GM18861 (cell line): ENCODE measurements around the gene DDX23.

Experiments
- ATAC-seq: cut with Tn5 transposase; IDR thresholded peaks from one replicate; pipeline ENCODE4 v1.9.1; 2021; ENCODE audit not compliant: unreplicated experiment

Gene DDX23

GRCh38 chr12:48824905-48825304 lies 27.1 kb downstream of the DDX23 start:
- ATAC-seq: no peak

DNA sequence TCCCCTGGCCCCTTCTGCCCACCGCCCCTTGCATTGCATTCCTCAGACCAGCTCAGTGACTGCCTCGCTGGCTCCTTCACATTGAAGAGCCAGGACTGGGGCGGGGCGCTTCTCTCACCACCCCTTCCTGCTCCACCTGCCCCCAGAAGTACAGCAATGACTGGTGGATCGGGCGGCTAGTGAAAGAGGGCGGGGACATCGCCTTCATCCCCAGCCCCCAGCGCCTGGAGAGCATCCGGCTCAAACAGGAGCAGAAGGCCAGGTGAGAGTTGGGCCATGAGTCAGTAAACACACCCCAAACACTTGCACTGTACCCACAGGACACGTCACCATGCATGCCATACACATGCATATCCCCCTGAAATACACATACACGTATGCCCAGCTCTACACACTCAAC lies 27.9 kb downstream of the DDX23 start:
- no peak for ATAC-seq

DNA sequence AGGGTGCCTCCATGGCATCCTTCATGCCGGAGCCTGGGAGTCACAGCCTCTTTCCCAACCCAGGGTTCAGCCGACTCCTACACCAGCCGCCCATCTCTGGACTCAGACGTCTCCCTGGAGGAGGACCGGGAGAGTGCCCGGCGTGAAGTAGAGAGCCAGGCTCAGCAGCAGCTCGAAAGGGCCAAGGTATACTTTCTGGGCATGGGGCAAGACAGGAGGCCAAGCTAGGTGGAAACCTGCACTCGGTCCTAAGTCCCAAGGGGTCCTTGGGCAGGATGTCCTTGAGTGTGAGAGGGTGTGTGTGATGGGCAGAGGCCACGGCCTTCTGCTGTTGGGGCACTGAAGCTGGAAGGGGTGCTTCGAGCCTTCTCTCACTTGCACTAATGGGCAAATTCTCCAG lies 28.7 kb downstream of the DDX23 start:
- no peak for ATAC-seq

- ATAC-seq: no peak
These were observed 29.3 kb downstream of the DDX23 start for GRCh38 chr12:48822711-48823110.

DNA sequence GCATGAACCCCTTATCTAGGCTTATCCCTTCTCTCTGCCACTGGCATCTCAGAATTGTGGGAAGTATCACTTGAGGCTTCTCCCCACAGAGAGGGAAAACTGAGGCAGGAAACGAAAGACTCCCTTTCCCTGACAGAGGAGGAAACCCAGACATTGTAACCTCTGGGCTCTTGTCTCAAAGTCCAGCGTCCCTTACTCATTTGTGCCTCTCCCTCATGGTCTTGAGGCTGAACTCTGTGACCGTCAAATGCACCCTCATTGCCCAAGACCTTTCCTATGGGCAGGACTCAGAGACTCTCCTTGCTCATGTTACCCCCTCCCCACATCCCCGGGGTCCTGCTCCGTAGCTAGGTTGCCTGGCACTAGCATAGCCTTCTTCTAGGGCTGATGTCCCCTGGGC lies 29.8 kb downstream of the DDX23 start:
- no peak for ATAC-seq

DNA sequence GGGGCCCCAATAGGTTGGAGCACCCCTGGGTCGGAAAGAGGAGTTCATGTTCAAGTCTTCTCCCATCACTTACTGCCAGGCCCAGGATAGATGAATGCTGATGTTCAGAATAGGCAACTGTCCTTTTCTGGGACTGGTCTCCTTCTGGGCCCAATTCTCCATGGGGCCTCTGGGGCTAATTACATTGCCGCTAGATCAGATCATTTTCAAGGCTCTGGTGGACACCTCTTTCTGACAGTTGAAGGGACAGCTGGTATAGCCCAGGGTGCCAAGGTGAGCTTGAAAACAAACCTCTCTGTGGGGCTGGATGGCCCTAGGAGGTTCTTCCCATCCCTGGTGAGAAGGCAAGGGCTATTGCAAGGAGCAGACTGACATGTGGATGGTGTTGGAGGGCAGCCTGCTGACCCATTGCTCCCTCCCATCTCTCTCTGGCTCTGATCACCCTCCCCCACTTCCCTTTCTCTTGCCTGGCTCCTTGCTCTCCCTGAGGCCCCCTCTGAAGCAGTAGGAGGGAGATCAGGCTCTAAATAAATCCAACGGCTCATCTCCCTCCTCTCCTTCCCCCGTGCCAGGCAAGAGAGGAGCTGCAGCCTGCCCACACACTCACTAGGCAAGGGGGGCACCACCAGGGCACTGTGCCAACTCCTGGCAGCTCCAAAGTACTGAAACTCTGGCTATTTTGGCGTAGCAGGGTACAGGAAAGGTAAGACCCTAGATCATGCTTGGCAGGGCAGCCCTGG lies 31.8 kb downstream of the DDX23 start:
- no peak for ATAC-seq

- ATAC-seq: no peak
These were observed 33.0 kb downstream of the DDX23 start for GRCh38 chr12:48818831-48819590.

GRCh38 chr12:48817873-48818830 lies 33.8 kb downstream of the DDX23 start, which contains the start of gene CACNB3:
Gene CACNB3, plus strand, starts transcription at chr12:48818496. Its CDS starts 434 bp downstream, at chr12:48818930.
- no peak for ATAC-seq

- ATAC-seq: no peak
These were observed 35.7 kb downstream of the DDX23 start for GRCh38 chr12:48816143-48816854.

DNA sequence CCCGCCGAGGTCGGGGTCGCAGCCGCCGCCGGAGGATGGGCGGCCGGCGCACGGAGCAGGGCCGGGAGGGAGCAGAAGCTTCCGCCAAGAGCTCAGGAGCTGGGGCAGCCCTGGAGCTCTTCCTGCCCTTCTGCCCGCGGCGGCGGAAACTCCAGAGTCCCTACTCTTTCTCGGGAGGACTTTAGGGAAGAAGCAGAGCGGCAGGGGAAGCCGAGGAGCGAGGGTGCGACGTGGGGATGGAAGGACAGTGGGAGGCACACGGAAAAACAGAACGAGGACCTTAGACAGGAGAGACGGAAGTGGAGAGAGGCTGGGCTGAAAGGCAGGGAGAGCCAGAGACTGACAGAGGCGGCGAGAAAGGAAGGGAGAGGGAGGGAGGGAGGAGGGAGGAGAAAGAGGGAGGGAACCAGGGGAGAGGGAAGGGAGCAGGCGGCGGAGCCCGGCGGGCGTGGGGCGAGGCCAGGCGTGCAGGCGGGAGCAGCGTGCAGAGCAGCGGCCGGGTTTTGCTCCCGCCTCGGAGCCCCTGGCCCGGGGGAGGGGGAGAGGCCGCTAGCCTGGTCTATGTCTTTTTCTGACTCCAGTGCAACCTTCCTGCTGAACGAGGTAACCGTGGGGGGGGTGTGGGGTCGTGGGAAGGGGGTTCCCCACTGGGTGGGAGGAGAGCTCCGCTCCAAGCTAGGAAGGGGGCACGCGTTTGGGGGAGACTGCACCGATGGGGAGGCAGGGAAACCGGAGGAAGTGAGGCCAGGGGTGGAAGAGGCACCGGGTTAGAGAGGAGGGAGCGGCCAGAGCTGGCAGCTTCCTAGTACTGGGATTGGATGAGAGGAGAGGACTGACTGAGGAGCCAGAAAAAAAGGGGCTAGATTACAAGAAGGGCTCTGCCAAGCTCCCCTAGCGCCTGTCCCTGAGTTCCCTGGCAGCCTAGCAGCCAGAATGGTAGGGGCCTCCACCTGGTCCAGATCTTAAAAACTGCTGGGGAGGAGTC lies 36.5 kb downstream of the DDX23 start:
- ATAC-seq: no peak

- ATAC-seq: peak; percentile 79
These were observed 37.5 kb downstream of the DDX23 start for GRCh38 chr12:48814262-48815125.

GRCh38 chr12:48813465-48814261 lies 38.3 kb downstream of the DDX23 start:
- no peak for ATAC-seq

- ATAC-seq: no peak
These were observed 39.6 kb downstream of the DDX23 start for GRCh38 chr12:48812389-48812788.

- ATAC-seq: no peak
These were observed 40.4 kb downstream of the DDX23 start for GRCh38 chr12:48811437-48812090.

DNA sequence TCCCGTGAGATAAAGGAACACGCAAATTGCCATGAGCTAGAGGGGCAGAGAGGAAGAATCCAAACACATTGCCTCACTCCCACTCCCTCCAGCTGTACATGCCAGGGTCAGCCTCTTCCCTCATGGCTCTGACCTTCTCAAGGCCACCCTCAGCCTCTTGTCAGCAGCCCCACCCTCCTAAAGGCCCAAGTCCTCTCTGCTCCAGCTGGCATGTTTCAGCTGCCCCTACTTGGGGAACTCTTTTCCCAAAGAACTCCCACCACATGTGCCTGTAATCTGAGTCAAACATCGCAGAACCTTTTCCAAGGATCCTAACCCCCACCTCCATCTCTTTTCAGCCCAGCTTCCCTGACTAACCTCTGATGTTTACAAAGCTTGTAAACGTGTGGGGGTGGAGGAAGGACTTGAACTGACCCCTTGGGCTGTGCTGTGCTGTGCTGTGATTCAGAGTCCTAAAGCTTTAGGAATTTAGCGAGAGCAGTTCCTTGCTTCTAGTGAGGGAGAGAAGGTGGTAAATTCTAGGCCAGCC lies 41.0 kb downstream of the DDX23 start:
- no peak for ATAC-seq

- no peak for ATAC-seq
These were observed 44.0 kb downstream of the DDX23 start for GRCh38 chr12:48807981-48808380.

- no peak for ATAC-seq
These were observed 48.3 kb downstream of the DDX23 start for GRCh38 chr12:48803675-48804074.
